ENCODE measurements around the gene MTUS2. TPM values are rescaled to one million over a fixed set of nuclear protein-coding genes. Genes with fewer than 3 reads are reported as not detected.

MTUS2 gene
- total RNA-seq, 1 experiment from 2014 or later: 0.24 TPM

GRCh38 chr13:29239653-29240525 is 419.8 kb downstream of the MTUS2 start:
- no peak for DNase-seq (ENCODE audit: low read depth)

DNA sequence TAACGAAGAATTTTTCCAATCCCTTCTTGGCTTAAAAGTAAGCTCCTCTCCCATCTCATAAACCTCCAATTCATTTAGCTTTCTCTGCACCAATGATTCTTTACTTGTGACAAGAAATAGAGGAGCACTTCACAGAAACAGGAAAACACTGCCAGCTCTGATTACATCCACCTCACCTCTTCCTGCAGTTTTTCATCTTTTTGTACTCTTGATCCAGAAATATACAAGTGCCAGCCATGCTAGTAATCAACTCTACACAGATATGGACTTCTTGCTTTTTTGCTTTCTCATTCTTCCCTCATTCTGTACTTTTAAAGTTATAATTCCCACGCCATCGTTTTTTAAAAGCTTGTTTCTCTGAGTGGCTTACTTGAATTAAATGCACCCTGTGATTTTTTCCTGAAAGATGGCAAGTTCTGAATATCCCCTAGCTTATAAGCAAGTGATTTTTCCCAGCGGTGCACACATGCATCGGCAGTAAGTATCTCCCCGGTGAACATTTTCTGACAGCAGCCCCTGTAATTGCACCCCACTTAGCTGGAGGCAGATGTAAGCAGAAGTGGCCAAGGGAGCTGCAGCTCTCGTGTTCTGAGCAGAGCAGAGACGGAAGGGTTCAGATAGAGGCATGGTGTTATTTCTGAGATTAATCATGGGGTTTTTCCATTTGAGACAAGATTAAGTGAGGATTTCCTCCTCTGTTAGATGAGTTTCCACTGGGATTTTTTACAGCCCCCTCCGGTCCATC is 434.7 kb downstream of the MTUS2 start:
- no peak for DNase-seq (ENCODE audit: low read depth)

- DNase-seq (ENCODE audit: low read depth): no peak
Observed at GRCh38 chr13:29255567-29255966, 435.4 kb downstream of the MTUS2 start.

GRCh38 chr13:29260684-29261083 is 440.5 kb downstream of the MTUS2 start:
- peak; percentile 1 for DNase-seq (ENCODE audit: low read depth)

DNA sequence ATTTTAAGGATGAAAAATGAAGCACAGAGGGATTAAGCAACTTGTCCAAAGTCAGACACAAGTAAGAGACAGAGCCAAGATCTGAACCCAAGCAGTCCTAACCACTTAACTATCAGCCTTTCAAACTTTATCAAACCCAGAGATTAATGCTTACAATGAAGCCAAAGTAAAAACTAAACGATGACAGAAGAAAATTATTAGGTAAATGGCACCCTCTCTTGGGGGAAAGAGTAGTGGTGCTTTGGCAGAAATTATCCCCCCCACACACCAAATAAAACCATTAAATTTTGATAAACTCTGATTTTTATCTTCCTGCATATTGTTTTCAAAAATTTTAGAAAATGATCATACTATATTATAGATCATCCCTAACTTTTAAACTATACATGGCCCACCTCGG is 446.1 kb downstream of the MTUS2 start:
- DNase-seq (ENCODE audit: low read depth): no peak

- no peak for DNase-seq (ENCODE audit: low read depth)
Observed at GRCh38 chr13:29266756-29267733, 446.9 kb downstream of the MTUS2 start.

GRCh38 chr13:29270271-29270985 is 450.3 kb downstream of the MTUS2 start:
- no peak for DNase-seq (ENCODE audit: low read depth)

DNA sequence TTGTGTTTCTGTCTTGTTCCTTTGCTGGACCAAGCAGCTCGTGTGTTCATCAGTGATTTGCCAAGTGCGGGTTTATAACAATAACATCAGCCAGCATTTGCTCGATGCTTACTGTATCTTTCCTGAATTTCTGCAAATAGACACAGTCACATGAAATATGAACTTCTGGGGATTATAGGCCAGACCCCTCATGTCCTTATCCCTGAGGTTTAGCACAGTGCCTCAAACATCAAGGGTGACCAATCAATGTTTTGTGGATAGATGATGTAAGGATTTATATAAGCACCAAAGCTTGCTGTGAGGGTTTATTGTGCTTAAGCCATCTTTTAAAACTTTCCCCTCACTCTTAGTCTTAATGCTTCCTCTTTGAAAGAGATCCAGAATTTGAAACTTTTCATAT is 451.5 kb downstream of the MTUS2 start:
- DNase-seq (ENCODE audit: low read depth): no peak

- no peak for DNase-seq (ENCODE audit: low read depth)
Observed at GRCh38 chr13:29279356-29280254, 459.5 kb downstream of the MTUS2 start.

DNA sequence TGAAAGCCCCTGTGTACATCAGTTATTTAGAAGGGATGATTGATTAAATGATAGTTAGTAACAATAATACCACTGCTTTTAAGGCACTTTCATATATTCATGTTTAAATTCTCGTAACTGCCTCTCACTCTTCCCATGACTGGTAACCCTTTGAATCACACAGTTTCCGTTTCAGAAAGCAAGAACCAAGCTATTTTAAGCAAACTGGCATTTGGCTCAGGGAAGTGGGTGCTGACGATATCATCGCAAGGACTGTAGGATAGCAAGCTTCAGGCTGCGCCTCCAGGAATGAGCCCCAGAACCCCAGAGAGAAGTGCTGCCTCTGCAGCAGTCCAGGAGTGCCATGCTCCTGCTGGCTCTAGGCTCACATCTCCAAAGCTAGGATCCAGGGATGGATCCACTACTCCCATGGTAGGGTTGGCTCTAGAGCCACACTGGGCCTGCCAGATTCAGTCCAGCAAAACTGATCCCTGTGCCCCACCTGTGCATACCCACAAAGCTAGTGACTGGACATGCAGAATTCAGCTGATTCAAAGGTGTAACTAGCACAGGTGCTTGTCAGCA is 461.9 kb downstream of the MTUS2 start:
- DNase-seq (ENCODE audit: low read depth): no peak

- no peak for DNase-seq (ENCODE audit: low read depth)
Observed at GRCh38 chr13:29284726-29285125, 464.6 kb downstream of the MTUS2 start.

DNA sequence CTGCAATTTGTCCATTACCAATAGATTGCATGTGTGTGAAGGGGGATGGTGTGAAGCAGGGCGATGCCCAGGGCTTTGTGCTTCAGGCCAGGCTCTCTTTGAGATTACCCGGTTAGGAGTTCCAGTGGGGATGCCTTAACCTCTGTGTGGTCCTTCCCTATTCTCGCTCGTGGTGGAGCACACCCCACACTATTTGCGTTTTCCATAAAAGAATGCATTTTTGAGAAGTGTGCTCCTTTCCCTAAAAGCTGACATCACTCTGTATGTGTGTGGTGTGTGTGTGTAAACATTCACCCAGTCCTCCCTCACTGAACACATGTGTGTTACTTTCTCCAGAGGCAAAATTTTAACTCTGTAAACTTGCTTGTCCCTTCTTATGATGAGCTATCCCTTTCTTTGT is 467.1 kb downstream of the MTUS2 start:
- no peak for DNase-seq (ENCODE audit: low read depth)

GRCh38 chr13:29292045-29292444 is 471.9 kb downstream of the MTUS2 start:
- DNase-seq (ENCODE audit: low read depth): no peak

GRCh38 chr13:29294821-29295220 is 474.7 kb downstream of the MTUS2 start:
- DNase-seq (ENCODE audit: low read depth): peak; percentile 0

GRCh38 chr13:29301027-29301426 is 480.9 kb downstream of the MTUS2 start:
- DNase-seq (ENCODE audit: low read depth): no peak

DNA sequence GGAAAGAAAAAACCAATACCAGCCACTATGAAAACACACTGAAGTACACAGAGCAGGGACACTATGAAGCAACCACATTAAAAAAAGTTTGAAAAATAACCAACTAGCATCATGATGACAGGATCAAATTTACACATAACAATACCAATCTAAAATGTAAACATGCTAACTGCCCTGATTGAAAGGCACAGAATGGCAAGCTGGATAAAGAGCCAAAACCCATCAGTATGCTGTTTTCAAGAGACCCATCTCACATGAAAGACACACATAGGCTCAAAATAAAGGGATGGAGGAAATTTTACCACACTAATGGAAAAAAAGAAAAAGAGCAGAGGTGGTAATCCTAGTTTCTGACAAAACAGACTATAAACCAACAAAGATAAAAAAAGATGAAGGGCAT is 484.0 kb downstream of the MTUS2 start:
- no peak for DNase-seq (ENCODE audit: low read depth)

- DNase-seq (ENCODE audit: low read depth): no peak
Observed at GRCh38 chr13:29310806-29311205, 490.7 kb downstream of the MTUS2 start.

DNA sequence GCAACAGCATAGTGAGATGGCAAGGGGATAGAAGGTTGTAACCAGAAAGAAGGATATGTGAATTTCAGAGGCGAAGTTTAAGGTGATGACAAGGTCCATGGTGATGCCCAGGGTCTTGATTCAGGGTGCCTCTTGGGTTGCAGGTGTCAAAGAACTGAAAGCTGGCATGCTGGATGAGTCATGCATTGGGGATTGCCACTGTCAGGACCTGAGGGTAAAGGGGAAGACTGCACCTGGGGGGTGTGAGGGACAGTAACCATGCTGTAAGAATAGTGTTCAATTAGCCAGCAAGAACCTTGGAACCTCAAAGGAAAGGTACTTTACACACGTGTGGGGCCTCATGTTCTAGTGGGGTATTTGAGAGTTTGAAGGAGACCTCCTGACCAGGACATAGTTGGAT is 495.7 kb downstream of the MTUS2 start:
- DNase-seq (ENCODE audit: low read depth): no peak

DNA sequence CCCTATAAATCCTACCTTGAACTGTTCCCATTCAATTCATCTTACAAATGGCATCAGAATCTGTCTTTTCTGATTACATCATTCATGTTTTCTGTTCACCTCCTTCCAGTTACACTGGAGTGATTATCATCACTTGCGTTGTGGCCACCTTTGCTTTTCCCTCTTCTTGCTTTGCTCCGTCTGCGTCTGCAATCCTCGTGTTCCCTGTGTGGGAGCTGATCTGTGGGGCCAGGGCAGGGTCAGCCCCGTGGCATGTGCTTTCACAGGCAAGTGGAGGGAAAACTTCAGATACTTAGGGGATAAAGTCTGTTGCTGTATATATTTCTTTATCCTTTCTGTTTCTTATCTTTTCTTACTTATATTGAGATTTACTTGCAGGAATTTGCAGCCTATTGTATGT is 497.7 kb downstream of the MTUS2 start:
- DNase-seq (ENCODE audit: low read depth): no peak

- no peak for DNase-seq (ENCODE audit: low read depth)
Observed at GRCh38 chr13:29318741-29319140, 498.6 kb downstream of the MTUS2 start.

Measured in RPMI7951 (cell line).